Gastrocnemius medialis (tissue), 4 donors: ENCODE data around the gene PDGFD. TPM values are rescaled to one million over a fixed set of nuclear protein-coding genes. Genes with fewer than 3 reads are reported as not detected.

ENCODE experiments used
- ATAC-seq, 2 donors: fragments of 150-250 bp; one replicate each; pipeline ENCODE4 v1.9.1; 2016
- DNase-seq, 2 donors: peaks; one replicate each; pipeline ENCODE4 v3.0.0-alpha.2; 2019
- H3K27ac ChIP-seq, 4 donors: fragments of 200-600 bp; sonication (generic); 1 replicate in 1 of 4; 2 replicates in 3 of 4; pipeline ENCODE4 v1.5.1; 2016 to 2018; ENCODE audit warnings: mild to moderate bottlenecking in 2 of 4, moderate library complexity in 1 of 4
- H3K27me3 ChIP-seq, 3 donors: fragments of 200-600 bp; sonication (generic) in 2 of 3; 1 replicate in 1 of 3; 2 replicates in 2 of 3; pipeline versions ENCODE4 v1.5.1 to v1.6.0; 2016 to 2019; ENCODE audit warnings: mild to moderate bottlenecking in 1 of 3, moderate library complexity in 1 of 3
- H3K36me3 ChIP-seq, 2 donors: fragments of 200-600 bp; sonication (generic) in 1 of 2; one replicate each; pipeline ENCODE4 v1.5.1; 2017 to 2018
- H3K4me1 ChIP-seq, 2 donors: fragments of 200-600 bp; sonication (generic) in 1 of 2; one replicate each; pipeline ENCODE4 v1.5.1; 2016 to 2017; ENCODE audit warnings: mild to moderate bottlenecking in 2 of 2
- H3K4me3 ChIP-seq, 4 donors: fragments of 200-600 bp; sonication (generic) in 3 of 4; 1 replicate in 1 of 4; 2 replicates in 3 of 4; pipeline ENCODE4 v1.5.1; 2016 to 2019; ENCODE audit warnings: mild to moderate bottlenecking in 2 of 4
- H3K9me3 ChIP-seq, 3 donors: fragments of 200-600 bp; sonication (generic) in 2 of 3; 1 replicate in 1 of 3; 2 replicates in 2 of 3; pipeline ENCODE4 v1.5.1; 2016 to 2019
- POLR2A ChIP-seq, 2 donors: fragments of 450-650 bp; IDR thresholded peaks; one replicate each; pipeline ENCODE4 v1.6.1; 2017; ENCODE audit warnings: antibody characterized with exemption in 2 of 2, mild to moderate bottlenecking in 2 of 2, moderate library complexity in 2 of 2
- in situ Hi-C, 4 donors: fragments of 200-750 bp; cut with MboI; loops; one replicate each; pipeline versions ENCODE4 v1.15.0 to v1.8.0; 2017; ENCODE audit warnings: low sequenced_read_pairs in 4 of 4
- intact Hi-C: fragments of 100-400 bp; cut with DNase I; formaldehyde crosslinking; loops from one replicate; pipeline ENCODE4 v1.15.1; 2023; ENCODE audit warnings: low total_unique reads
- total RNA-seq, 4 donors: library from RNA; depleted of rRNA; stranded (reverse); fragments of >200 nt; gene quantifications; one replicate each; pipeline versions ENCODE4 v1.1.0 to v1.2.3, GENCODE V29; 2016
- TF ChIP-seq, protein P1 (sequence below), 5 experiments: fragments of 450-650 bp in 3 of 5; fragments of 200-600 bp in 2 of 5; sonication (generic) in 2 of 5; IDR thresholded peaks in 4 of 5; conservative IDR thresholded peaks in 1 of 5; 1 replicate in 4 of 5; 2 replicates in 1 of 5; pipeline ENCODE4 v1.5.1; 2016 to 2019; ENCODE audit warnings: antibody characterized with exemption in 5 of 5, mild to moderate bottlenecking in 3 of 5, moderate library complexity in 3 of 5

Gene PDGFD
- total RNA-seq, 4 donors from 2014 or later = 2.2 to 4.0 (median 2.9) TPM

DNA sequence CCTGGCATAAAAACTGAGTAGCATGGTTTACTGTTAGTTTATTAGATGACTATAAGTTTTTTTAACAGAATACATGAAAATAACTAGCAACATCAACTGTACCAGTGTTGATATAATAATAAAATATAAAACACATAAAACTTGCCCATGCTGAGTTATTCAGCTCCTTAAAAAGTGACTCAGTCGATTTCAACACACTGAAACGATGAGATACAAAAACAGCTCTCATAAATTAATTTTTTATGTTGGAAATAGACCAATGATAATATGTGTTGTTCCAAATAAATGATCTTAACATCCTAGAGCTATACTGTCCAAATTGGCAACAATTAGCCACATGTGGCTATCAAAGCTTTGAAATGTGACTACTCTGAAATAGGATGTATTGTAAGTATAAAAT, 15.9 kb downstream of the PDGFD start:
- ATAC-seq = no peak
- no peak for TF ChIP-seq POLR2A (IDR thresholded peaks at IDR 0.05)
- TF ChIP-seq, protein P1, sequence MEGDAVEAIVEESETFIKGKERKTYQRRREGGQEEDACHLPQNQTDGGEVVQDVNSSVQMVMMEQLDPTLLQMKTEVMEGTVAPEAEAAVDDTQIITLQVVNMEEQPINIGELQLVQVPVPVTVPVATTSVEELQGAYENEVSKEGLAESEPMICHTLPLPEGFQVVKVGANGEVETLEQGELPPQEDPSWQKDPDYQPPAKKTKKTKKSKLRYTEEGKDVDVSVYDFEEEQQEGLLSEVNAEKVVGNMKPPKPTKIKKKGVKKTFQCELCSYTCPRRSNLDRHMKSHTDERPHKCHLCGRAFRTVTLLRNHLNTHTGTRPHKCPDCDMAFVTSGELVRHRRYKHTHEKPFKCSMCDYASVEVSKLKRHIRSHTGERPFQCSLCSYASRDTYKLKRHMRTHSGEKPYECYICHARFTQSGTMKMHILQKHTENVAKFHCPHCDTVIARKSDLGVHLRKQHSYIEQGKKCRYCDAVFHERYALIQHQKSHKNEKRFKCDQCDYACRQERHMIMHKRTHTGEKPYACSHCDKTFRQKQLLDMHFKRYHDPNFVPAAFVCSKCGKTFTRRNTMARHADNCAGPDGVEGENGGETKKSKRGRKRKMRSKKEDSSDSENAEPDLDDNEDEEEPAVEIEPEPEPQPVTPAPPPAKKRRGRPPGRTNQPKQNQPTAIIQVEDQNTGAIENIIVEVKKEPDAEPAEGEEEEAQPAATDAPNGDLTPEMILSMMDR (IDR thresholded peaks at IDR 0.05 in 4 of 5, conservative IDR thresholded peaks at IDR 0.05 in 1 of 5) = no peak
- intact Hi-C loops (no loop called here), in situ Hi-C loops (no loop called here)
- H3K9me3 ChIP-seq = no peaks in the 10 kb centered on the region
- no peaks in the 10 kb centered on the region for H3K36me3 ChIP-seq
- DNase-seq = no peak
- H3K4me3 ChIP-seq = no peak overlapping the region
- no peaks in the 10 kb centered on the region for H3K27me3 ChIP-seq
- no peak overlapping the region for H3K27ac ChIP-seq
- no peaks in the 10 kb centered on the region for H3K4me1 ChIP-seq

DNA sequence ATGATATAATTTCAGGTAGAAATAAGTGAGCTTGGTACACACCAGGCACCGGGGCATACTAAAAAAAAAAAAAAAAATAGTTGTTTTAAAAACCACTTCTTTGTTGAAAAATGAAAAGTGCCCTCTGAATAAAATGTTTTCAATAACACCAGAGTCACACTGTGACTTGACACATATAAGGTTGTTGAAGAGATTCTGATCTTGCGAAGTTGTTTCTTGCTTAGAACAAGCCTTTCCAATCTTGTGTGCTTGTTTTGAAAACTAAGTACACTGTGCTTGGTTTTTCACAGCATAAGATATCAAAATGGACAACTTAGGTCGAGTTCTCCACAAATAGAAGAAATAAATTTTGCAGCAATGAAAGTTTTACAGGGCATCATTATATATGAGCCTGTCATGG, 17.0 kb downstream of the PDGFD start:
- in situ Hi-C loops = no loop called here
- H3K9me3 ChIP-seq = no peaks in the 10 kb centered on the region
- intact Hi-C loops = no loop called here
- no peak overlapping the region for H3K27ac ChIP-seq
- ATAC-seq (no peak), DNase-seq (no peak)
- H3K27me3 ChIP-seq = no peaks in the 10 kb centered on the region
- H3K36me3 ChIP-seq = no peaks in the 10 kb centered on the region
- TF ChIP-seq POLR2A (IDR thresholded peaks at IDR 0.05) = no peak
- TF ChIP-seq, protein P1 (IDR thresholded peaks at IDR 0.05 in 4 of 5, conservative IDR thresholded peaks at IDR 0.05 in 1 of 5) = no peak
- no peaks in the 10 kb centered on the region for H3K4me1 ChIP-seq
- H3K4me3 ChIP-seq = no peak overlapping the region

DNA sequence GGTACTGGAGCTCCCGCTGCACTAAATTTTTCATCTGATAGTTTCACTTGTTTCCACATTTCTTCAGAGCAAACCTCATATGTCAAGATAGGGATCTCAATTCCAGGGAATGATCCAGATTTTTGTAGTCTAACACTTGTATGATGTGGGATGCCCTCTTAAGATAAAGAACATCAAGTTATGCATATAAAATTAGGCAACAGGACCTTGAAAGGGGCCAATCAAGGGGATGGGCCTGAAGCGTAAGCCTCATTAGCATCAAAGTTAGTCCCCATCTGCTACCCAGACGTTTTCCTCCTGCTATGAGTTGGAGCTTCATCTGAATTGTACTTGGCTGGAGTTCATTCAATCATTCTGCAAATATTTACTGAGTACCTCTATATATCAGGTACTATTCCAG, 17.5 kb downstream of the PDGFD start:
- DNase-seq = no peak
- Histone ChIP-seq H3K36me3 (no peaks in the 10 kb centered on the region), H3K4me3 (no peak overlapping the region), H3K9me3 (no peaks in the 10 kb centered on the region), H3K27me3 (no peaks in the 10 kb centered on the region), H3K27ac (no peak overlapping the region), H3K4me1 (no peaks in the 10 kb centered on the region)
- intact Hi-C loops = no loop called here
- no peak for TF ChIP-seq POLR2A (IDR thresholded peaks at IDR 0.05)
- TF ChIP-seq, protein P1 (IDR thresholded peaks at IDR 0.05 in 4 of 5, conservative IDR thresholded peaks at IDR 0.05 in 1 of 5) = no peak
- in situ Hi-C loops = no loop called here
- ATAC-seq = no peak

DNA sequence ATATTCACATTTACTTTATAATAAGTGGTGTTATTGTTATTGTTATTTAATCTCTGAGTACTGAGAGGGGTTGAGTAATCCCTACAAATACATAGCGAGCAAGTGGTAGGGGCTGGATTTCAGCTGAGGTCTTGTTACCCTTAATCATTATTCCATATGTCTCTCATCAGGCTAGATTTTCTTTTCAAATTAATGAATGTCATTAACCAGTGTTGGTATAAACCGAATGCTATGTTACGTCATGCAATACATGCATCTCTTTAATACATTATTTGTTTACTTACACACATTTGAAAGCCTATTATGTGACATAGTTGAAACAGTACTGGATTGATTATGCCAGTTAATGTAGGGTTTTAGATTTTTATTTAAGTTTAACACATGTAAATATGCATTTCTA, 18.9 kb downstream of the PDGFD start:
- intact Hi-C loops (no loop called here), in situ Hi-C loops (no loop called here)
- H3K4me1 ChIP-seq = no peaks in the 10 kb centered on the region

DNA sequence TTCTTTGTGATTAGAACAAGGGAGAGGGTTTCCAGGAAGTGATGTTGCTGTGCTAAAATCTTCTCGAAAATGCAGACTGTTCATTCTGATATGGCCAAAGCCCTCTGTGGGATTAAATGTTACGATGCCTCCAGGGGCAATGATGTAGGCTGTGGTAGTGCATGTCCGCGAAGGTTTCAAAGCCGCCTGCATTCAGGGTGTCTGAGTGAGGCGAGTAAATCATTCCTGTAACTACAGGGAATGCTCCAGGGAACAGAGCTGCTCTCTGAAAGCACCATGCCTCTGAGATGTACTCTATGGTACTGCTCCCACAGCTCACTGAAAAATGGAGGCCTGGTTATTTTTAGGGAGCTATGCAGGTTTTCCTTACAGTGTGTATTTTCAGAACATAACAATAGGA, 21.2 kb downstream of the PDGFD start:
- Histone ChIP-seq H3K27ac (no peak overlapping the region), H3K27me3 (no peaks in the 10 kb centered on the region), H3K4me3 (no peak overlapping the region), H3K4me1 (no peaks in the 10 kb centered on the region), H3K9me3 (no peaks in the 10 kb centered on the region), H3K36me3 (no peaks in the 10 kb centered on the region)
- ATAC-seq = no peak
- DNase-seq = no peak
- TF ChIP-seq, protein P1 (IDR thresholded peaks at IDR 0.05 in 4 of 5, conservative IDR thresholded peaks at IDR 0.05 in 1 of 5) = no peak
- TF ChIP-seq POLR2A (IDR thresholded peaks at IDR 0.05) = no peak
- intact Hi-C loops = no loop called here
- in situ Hi-C loops = no loop called here

More for the DNA sequence above, 18.9 kb downstream of the PDGFD start:
- TF ChIP-seq, protein P1 (IDR thresholded peaks at IDR 0.05 in 4 of 5, conservative IDR thresholded peaks at IDR 0.05 in 1 of 5) = no peak
- no peak for TF ChIP-seq POLR2A (IDR thresholded peaks at IDR 0.05)
- ATAC-seq (no peak), DNase-seq (no peak)
- Histone ChIP-seq H3K27ac (no peak overlapping the region), H3K27me3 (no peaks in the 10 kb centered on the region), H3K9me3 (no peaks in the 10 kb centered on the region), H3K4me3 (no peak overlapping the region), H3K36me3 (no peaks in the 10 kb centered on the region)
